Lung microvascular endothelial cell (primary cell): ENCODE measurements around the gene SMIM41. TPM values are rescaled to one million over a fixed set of nuclear protein-coding genes. Genes with fewer than 3 reads are reported as not detected.

Experiments used
- DNase-seq, 2 donors: peaks; one replicate each; pipeline versions ENCODE4 v3.0.0 to v3.0.0-alpha.2; 2010; ENCODE audit warnings: low read depth in 2 of 2
- total RNA-seq: library from RNA; depleted of rRNA; stranded (reverse); fragments of >200 nt; gene quantifications from 2 replicates; pipeline ENCODE4 v1.2.1, GENCODE V29; 2014

The SMIM41 gene
- total RNA-seq: under 0.01 TPM in 1 of 2 replicates, not detected in the other

DNA sequence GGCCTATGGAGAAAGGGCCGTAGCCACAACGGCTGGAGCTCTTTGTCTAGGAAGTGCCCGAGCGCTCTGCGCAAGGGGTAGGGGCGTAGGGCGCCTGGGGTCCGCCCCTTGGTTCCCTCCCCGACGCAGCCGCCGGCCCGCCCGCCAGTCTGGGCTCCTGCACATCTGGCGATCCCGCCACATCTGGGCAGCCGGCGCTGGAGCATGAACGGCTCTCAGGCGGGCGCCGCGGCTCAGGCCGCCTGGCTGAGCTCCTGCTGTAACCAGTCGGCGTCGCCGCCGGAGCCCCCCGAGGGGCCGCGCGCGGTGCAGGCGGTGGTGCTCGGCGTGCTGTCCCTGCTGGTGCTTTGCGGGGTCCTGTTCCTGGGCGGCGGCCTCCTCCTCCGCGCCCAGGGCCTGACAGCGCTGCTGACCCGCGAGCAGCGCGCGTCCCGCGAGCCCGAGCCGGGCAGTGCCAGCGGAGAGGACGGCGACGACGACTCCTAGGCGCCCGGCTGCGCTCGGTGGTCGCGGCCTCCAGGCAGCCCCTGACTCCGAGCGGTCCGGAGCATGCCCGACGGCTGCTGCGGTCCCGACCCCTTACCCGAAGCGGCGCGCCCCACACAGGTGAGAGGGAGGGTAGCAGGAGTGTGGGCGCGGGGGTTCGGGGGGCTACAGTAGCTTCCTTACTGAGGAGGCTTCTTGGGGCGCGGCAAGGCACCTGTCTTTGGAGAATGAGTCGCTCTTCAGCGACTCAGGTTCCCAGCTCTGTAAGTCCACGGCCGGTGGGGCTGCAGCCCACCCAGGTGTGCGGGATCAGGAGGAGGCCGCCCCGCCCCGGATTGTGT lies at the start of gene SMIM41:
Gene SMIM41, plus strand, starts transcription at position 129 of the 827 bp plus-strand sequence. Its CDS starts 76 bp downstream, at position 205.
- DNase-seq: no peak

DNA sequence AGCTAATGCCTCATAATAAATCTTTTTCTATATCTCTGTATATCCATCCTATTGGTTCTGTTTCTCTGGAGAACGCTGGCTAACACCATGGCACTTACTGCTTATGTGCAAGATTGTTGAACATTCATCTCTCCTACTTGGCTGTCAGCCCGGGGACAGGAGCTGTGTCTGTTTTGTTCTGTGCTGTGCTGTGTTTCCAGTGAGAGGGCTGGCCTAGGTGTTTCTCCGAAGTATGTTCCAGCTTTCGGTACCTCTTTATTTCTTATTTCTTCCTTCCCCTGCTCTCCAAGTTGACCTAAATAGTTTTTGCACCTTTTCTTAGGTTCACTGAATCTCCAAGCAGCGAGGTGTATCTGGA lies 47.1 kb upstream of the SMIM41 start:
- DNase-seq: peak; percentile 67 to 71

DNA sequence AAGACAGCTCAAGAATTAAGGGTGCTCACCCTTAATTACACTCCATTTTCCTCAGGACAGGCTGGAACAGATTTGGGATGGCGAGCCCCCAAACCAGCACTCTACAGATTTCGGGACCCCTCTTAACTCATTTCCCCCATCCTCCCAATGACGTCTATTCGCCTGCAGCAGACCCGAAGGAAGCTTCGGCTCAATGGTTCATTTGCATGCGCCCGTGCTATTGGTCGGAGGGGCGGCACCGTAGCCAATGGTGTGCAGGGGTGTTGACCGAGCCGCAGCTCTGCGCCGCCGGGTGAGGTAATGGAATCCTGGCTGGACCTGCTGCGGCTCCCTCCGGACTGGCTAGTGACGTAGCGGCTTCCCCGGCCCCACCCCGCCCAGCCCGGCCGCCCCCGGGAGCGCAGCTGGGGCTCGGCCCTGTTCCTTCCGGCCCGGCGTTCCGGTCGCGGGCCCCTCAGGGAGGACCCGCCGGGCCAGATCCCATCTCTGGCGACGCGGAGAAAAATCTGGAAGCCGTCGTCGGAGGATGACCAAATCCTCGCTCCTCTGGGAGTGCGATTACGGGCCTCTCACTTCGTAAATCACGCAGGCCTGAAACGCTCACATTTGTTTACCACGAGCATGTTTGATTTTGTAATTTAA lies 46.6 kb upstream of the SMIM41 start:
- DNase-seq: peak; percentile 99

DNA sequence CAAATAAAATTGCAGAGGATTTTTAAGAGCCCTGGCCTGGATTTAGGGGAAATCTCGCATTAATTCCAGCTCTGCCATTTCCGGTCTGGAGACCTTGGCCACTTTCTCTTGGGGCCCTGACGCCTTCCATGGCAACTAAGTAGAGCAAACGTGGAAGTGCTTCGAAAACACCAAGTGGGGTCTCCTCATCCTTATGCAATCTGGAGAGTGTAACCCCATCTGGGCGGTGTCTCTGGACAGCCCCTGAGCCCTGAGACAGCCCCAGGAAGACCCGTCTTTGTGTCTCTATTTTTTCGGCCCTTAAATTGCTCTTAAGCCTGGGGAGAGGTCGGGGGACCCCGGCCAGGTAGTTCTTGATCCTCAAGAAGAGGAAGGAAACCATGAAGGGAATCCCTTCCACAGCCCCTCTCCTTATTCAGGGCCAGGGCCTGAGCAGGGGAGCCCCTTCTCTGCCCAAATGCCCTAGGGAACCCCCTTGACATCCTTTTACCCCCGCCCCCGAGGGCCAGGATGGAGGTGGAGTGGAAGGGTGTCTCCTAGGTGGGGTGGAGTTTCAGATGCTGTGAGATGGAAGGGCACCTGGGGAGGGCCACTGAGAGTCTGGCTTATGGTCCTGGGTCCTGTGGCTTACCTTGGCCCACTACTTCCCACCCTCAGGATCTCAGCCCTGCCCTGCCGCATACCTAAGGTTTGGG lies 45.9 kb upstream of the SMIM41 start:
- no peak for DNase-seq

DNA sequence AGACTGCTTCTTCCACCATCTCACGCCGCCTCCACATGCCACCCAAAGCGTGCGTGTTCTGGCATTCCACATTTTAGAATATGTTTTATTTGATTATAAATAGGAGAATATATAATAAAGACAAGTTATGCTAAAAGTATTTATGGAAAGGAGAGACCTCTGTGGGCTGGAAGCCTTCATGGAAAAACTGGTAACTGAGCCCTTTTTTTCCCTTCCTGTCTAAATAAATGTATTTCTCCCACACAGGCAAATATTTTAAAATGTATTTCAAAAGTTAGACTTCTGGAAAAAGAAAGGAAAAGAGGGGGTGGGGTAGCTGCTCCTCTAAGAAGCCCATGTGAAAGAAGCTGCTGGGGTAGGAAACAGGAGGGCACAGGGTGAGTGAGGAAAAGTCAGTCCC lies 44.3 kb upstream of the SMIM41 start:
- peak in 1 of 2 donors; percentile 50 for DNase-seq

DNA sequence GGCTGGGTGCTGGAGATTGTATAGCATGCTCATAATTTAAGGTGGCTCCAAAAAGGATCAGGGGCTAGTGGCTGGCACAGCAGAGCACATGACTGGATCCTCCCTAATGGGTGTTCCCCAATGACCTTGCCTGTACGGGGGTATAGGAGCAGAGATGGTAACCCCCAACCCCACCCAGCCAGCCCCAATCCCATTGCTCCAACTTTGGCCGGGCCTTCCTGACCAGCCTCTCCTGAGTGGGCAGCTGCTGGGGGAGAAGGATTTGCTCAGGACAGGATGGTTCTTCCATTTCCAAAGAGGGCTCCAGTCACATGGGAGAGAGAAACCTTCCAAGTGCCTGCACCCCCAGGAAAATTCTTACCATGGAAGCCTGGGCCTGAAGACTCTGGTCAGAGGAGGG lies 43.6 kb upstream of the SMIM41 start:
- DNase-seq: no peak

DNA sequence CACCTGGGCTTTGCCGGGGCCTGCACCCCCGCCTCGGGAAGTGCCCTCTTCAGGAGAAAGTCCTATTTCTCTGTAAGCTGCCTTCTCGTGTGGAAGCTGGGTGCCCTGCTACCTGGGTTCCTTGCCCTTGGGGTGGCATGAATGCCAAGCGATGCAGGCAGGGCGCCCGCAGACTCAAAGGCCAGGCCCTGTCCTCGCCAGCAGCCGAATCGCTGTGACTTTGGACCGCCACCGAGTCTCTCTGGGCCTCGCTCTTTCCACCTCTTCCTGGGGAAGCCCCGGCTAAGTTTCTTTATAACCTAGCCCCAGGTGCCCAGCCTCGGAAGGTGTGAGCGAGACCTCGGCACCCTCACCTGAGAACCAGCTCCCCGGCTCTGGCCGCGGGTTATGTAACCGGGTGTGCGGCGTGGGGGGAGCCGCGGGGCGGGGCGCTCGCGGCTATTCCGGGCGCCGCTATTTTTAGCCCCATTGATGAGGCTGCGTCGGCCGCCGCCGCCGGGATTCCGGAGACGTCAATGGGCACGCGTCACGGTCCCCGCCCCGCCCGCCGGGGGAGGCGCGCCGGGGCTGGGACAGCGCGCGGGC lies 42.8 kb upstream of the SMIM41 start:
- peak; percentile 85 to 88 for DNase-seq

DNA sequence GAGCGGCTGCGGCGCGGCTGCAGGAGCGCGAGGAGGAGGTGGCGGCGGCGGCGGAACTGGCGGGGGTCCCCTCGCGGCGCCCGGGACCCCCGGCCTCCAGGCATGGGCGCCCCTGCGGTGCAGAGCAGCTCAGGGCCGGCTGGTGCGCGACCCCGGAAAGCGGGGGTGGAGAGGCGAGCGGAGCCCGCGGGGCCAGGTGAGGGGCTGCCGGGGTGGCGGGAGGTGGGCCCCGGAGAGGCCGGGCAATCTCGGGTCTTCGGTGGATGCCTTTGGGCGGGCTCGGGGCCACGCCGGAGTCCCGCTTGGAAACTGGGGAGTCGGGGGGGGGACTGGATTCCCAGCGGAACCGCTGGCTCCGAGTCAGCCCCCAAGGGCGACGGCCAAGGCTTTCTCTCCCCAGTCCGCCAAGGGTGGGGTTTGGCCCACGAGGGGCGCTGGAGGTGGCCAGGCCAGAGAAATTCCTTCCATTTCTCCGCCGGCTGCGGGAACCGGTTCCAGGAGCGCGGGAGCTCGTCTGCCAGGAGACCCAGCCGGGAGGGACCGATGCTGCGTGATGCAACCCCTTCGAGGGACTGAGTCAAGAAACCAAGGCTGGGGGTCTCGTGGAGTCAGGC lies 42.1 kb upstream of the SMIM41 start:
- no peak for DNase-seq

DNA sequence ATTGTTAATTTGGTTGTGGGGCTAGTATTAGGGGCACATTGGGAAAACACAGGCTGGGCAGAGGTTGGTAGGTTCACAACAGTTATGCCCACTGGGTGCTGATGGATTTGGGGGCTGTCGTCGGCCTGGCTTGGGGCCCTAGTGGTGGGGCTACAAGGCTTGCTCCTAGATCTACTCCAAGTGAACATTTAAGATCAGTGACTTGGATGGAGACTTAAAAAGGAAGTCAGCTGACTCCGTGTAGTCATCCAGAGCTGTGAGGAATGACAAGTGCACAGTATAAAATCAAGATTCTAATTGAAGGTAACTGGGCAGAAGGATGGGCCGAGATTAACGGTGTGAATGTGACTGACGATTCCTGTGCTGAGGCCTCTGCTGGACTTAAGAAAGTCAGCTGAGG lies 41.1 kb upstream of the SMIM41 start:
- DNase-seq: peak in 1 of 2 donors; percentile 70

DNA sequence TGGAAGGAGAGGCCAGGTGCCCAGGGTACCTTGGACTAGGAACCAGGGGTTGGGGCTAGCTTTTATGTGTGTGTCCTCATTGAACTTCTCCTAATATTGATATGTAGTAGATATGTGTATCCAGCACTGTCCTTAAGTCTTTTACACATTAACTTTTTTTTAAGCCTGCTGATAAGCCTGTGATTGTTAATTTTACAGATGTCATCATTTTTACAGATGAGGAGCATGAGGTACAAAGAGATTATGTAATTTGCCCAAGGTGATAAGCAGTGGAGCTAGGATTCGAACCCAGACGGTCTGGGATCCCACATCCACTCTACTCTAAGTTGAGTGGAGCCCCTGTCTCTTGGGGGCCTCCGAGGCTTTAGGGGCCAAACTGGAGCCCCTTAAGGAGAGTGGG lies 38.5 kb upstream of the SMIM41 start:
- DNase-seq: no peak

DNA sequence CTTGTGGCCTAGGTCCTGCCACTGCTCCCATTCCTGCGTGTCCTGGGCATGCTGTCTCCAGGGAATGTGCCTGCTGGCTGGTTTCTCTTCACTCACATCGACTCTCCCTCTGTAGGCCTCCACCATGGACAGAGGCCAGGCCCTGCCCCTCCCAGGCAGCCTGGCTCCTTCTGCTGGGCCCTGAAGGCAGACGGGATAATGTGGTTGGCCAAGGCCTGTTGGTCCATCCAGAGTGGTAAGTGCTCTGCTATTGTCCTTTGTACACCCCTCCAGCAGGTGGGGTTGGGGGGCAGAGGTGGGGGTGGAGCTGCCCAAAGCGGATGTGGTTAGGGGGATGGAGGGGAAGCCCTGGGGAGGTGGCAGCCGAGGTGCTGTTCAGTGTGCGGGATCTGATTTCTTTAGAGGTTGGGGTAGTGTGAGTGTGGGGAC lies 37.8 kb upstream of the SMIM41 start:
- peak in 1 of 2 donors; percentile 46 for DNase-seq

DNA sequence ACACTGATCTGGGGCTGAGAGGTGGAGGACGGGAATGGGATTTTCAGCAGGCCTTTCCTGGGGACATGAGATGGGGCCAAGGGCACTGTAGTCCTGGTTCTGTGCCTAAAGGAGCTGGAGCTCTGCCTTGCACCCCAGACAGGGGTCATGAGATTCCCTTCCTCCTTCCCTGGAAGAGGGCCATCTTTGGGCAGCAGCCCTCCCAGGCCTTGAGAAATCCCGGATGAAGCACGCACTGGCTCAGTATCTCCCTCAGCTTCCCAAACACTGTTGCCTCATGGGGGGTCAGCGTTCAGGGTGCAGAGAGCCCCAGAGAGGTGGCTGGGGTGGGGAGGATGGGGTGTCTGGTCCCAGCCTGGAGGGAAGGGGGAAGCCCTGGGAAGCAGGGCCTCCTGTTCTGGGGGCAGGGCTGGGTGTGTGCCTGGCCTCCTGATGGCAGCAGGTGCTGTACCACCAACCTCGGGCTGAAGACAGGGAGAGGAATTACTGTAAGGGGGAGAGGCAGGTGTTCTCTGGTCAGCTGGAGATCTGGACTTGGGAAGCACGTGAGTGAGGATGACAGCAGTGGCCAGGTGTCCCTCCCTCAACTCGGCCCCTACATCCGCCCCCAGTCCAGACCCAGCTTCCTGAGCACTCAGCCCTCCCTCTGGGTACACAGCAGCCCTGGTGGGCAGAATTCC lies 36.7 kb upstream of the SMIM41 start:
- no peak for DNase-seq

DNA sequence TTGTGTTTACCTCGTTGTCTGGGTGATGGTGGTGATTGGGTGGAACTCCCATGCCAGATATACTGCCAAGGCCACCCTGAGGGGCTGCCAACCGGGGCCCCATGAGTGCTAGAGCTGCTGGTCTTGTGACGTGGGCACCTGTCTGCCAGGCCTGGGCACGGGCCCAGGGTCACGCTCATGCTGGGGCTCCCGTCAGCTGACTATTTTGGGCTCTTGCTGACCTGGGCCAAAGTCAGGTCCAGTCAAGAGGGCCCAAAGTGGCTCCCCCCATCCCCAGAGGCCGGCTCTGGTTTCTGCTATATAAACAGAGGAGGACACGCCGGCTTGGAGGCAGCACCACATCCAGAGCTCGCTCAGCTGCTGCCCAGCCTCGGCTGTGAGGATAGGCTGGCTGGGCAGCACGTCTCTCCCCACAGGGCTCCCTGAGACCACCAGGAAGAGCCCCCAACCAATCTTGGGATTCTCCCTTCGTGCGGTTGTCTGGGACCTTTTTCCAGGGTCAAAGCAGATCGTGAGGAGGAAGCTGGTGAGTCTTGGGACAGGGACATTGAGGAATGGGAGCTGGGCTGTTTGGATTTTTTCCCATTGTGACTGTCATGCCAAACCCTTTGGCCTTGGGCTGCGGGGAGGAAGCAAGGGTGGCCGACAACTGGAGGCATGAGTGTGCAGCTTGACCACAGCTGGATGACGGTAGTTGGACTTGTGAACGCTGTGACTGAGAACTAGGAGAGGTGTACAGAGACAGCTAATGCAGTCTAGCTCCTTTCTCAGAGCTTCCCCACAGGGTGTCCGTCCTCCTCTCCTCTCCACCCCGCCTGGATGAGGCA lies 35.9 kb upstream of the SMIM41 start:
- peak in 1 of 2 donors; percentile 38 for DNase-seq

DNA sequence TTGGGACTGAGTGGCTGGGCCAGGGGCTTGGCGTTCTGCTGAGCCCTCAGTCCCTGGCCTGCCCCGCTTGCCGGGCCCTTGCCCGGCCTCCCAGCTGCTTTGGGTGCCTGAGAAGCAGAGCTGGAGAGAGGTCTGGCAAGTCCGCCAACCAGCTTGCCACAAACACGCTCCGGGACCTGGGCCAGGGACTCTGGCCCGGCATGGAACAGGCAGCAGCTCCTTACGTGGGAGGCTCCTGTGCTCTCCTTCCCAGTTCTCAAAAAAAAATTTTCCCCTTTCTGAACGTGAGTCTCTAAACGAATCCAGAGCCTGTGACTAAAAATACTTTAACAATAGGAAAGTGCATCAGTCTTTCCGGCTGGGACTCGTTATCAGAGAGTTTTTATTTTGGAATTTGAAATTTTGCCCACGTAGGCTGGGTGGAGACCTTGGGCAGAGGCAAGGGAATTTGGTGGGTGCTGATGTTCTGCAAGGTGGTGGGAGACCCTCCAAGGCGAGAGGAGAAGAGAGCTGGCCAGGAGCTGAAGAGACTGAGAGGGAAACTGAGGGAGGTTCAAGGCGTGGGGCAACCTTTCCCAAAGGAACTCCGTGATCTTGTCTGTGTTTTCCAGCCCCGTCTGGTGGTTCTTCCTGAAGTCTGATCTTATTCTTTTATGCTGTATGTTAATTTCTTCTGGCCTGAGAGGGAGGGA lies 35.1 kb upstream of the SMIM41 start:
- DNase-seq: peak; percentile 78 to 85

DNA sequence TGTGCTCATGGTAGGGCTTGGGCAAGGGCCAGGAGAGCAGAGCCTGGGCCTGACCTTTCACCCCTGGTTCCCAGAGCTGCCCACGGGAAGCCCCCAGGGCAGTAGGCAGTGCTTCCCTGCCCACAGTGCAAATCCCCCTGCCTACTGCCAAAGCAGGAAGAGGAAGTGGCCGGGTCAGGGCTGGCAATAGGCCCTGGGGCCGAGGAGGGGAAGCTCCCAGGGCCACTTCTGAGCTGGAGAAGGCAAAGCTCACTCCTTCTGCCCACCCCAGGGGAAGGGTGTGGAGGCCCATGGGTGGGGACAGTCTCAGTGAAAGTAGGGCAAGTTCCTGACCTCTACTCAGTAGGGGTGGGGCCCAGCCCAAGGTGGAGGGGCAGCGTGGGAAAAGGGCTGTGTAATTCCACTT lies 33.7 kb upstream of the SMIM41 start:
- DNase-seq: peak in 1 of 2 donors; percentile 42

DNA sequence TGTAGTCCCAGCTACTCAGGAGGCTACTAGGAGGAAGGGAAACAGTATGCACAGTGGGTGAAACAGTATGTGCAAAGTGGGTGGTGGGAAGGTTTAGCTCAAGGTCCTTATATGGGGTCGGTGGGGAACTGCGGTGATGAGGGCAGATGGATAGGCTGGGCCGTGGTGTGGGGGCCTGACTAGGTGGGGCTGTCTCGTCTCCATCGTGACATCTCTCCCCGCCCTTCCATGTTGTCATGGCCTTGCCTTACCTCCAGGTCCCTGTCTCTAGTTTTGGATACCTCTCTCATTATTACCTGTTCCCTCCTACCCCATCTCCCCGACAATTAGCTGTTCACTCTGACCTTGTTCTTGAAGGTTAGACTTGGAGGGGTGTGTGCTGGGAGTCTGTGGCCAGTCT lies 32.6 kb upstream of the SMIM41 start:
- DNase-seq: no peak

DNA sequence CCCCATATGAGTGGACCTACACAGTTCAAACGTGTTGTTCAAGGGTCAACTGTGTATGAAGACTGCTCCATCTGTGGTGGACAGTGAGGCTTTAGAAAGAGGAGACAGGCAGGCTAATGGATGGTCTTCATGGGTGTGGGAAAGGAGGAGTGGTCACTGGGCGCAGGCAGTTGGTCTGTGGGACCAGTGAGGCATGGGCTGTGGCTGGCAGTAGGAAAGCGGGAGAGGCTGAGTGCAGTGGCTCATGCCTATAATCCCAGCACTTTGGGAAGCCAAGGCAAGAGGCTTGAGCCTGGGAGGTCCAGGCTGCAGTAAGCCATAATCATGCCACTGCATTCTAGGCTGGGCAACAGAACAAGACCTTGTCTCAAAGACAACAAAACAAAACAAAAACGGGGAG lies 30.2 kb upstream of the SMIM41 start:
- DNase-seq: no peak

DNA sequence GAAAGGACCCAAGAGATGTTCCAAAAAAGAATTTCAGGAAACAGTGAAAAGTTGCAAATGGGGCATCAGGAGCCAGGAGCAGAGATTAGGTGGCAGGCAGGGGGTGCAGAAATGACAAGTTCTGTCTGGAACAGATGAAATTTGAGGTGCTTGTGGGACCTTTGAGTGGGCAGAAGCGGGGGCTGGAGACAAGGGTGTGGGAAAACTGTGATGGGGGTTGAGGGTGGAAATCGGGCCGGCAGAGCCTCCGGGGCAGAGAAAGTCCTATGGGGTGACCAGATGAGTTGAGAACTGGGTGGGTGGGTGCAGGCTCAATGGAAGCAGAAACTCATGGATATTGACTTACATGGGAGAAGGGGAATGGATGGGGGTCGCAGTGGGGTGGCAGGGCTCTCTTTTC lies 29.8 kb upstream of the SMIM41 start:
- no peak for DNase-seq

DNA sequence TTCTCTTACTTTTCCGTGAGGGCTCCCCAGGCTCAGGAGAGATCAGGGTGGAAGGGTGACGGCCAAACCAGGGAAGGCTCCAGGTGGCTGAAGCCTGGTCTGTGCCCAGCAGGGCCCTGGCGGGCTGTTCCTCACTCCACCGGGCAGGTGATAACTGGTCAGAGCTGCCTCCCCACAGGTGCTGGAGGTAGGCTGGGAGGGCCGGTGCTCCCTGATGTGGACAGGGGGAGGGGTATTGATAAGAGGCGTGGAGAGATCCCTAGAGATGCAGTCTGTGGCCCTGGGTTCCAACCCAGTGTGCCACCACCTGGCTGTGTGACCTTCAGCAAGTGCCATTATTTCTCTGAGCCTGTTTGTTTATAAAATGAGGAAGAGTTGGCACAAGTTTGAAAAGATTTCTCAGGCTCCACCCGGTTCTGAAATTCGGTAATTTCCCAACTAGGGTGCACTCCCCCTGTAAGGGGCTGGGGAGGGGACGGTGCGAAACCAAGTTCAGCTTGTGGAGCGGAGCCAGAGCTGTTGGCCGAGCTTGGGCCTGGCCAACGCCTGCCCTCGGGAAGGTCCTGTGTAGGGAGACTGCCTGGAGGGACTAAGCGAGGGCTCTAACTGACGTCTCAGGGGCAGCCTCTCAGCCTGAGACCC lies 29.3 kb upstream of the SMIM41 start:
- peak in 1 of 2 donors; percentile 53 for DNase-seq
